Right renal cortex interstitium (tissue), 3 donors: ENCODE results near the gene MED23. TPM values are rescaled to one million over a fixed set of nuclear protein-coding genes. Genes with fewer than 3 reads are reported as not detected.
"Not testable (repeated sequence)": the region's sequence is repeated elsewhere in the genome, so short reads cannot be mapped to it uniquely, and the experiment has no call there.

ENCODE experiments used
- DNase-seq, 3 donors: peaks; one replicate each; pipeline ENCODE4 v3.0.0-alpha.2; 2013; ENCODE audit warnings: low read depth in 3 of 3, low spot score in 2 of 3
- polyA plus RNA-seq, 3 donors: library from polyadenylated mRNA; unstranded; fragments of 120-200 nt; gene quantifications; one replicate each; pipeline ENCODE4 v1.2.1, GENCODE V29; 2013; ENCODE audit not compliant: insufficient read length in 3 of 3

MED23 gene
- polyA plus RNA-seq, 3 donors: 50.0 to 52.3 (median 50.7) TPM

GRCh38 chr6:131574686-131575085 lies 53.4 kb downstream of the MED23 start:
- DNase-seq: no peak

GRCh38 chr6:131574133-131574532 lies 53.9 kb downstream of the MED23 start:
- DNase-seq: peak in 1 of 3 donors; percentile 2

- DNase-seq: no peak
Observed at GRCh38 chr6:131572686-131573415, 55.2 kb downstream of the MED23 start, which contains the start of gene ARG1. TSS of gene ARG1 (plus strand) at chr6:131573226. CDS start at chr6:131573283, 57 bp downstream.

GRCh38 chr6:131568726-131569125 lies 59.3 kb downstream of the MED23 start:
- DNase-seq: no peak

- DNase-seq: no peak
Observed at GRCh38 chr6:131565056-131565455, 63.0 kb downstream of the MED23 start.

GRCh38 chr6:131561925-131562707 lies 65.9 kb downstream of the MED23 start:
- DNase-seq: no peak

- DNase-seq: no peak
Observed at GRCh38 chr6:131558922-131559321, 69.1 kb downstream of the MED23 start.

GRCh38 chr6:131555992-131556391 lies 72.0 kb downstream of the MED23 start:
- no peak for DNase-seq

GRCh38 chr6:131552572-131552971 lies 75.5 kb downstream of the MED23 start:
- no peak for DNase-seq

- no peak for DNase-seq
Observed at GRCh38 chr6:131551902-131552301, 76.1 kb downstream of the MED23 start.

- DNase-seq: no peak
Observed at GRCh38 chr6:131549811-131550210, 78.2 kb downstream of the MED23 start.

- DNase-seq: no peak
Observed at GRCh38 chr6:131548441-131548840, 79.6 kb downstream of the MED23 start.

GRCh38 chr6:131547488-131547887 lies 80.6 kb downstream of the MED23 start:
- DNase-seq: no peak

- DNase-seq: no peak
Observed at GRCh38 chr6:131545317-131545716, 82.7 kb downstream of the MED23 start.

- DNase-seq: not testable (repeated sequence)
Observed at GRCh38 chr6:131538615-131539014, 89.4 kb downstream of the MED23 start.

GRCh38 chr6:131532580-131533039 lies 95.4 kb downstream of the MED23 start:
- no peak for DNase-seq

GRCh38 chr6:131531681-131532080 lies 96.4 kb downstream of the MED23 start:
- DNase-seq: not testable (repeated sequence)

GRCh38 chr6:131530936-131531335 lies 97.1 kb downstream of the MED23 start:
- not testable (repeated sequence) for DNase-seq

GRCh38 chr6:131524695-131525336 lies 103.2 kb downstream of the MED23 start:
- DNase-seq: no peak

GRCh38 chr6:131523988-131524673 lies 103.9 kb downstream of the MED23 start:
- no peak for DNase-seq
